Activated T-helper 2 cell treated with anti-CD3 and anti-CD28 coated beads, Interferon-gamma antibody, Interleukin-2, Interleukin-4, amounts not matched to agents 10 μg/mL and 5 μg/mL and 100 μg/mL, durations not matched to agents 14 hours and 24 hours and 36 hours (primary cell): ENCODE data around the gene CASZ1. TPM values are rescaled to one million over a fixed set of nuclear protein-coding genes. Genes with fewer than 3 reads are reported as not detected.
A peak's percentile ranks its signal among the peaks of the same experiment; 100 is the strongest.

ENCODE experiments used
- DNase-seq: peaks from one replicate; pipeline ENCODE4 v3.0.0; 2021; ENCODE audit warnings: low spot score
- H3K27ac Mint-ChIP-seq: one replicate; pipeline ENCODE4 v1.8.0; 2021; ENCODE audit warnings: mixed read lengths
- H3K27me3 Mint-ChIP-seq: one replicate; pipeline ENCODE4 v1.8.0; 2021; ENCODE audit warnings: low read depth, mixed read lengths
- H3K36me3 Mint-ChIP-seq: one replicate; pipeline ENCODE4 v1.8.0; 2021; ENCODE audit warnings: low read depth, mixed read lengths
- H3K4me1 Mint-ChIP-seq: one replicate; pipeline ENCODE4 v1.8.0; 2021; ENCODE audit warnings: low read depth, mixed read lengths
- H3K4me3 Mint-ChIP-seq: one replicate; pipeline ENCODE4 v1.8.0; 2021; ENCODE audit warnings: low read depth, mild to moderate bottlenecking, moderate library complexity, mixed read lengths
- H3K9me3 Mint-ChIP-seq: one replicate; pipeline ENCODE4 v1.8.0; 2021; ENCODE audit warnings: mixed read lengths
- intact Hi-C: fragments of 100-400 bp; cut with micrococcal nuclease; formaldehyde crosslinking; loops from one replicate; pipeline ENCODE4 v1.15.1; 2023
- total RNA-seq: library from RNA; stranded (reverse); gene quantifications from 2 replicates; pipeline ENCODE4 v1.2.3, GENCODE V29; 2022

CASZ1 gene
- total RNA-seq, 1 donor from 2014 or later, result 9.9 TPM

- H3K27me3 Mint-ChIP-seq, result peaks cover 70% of the 10 kb centered on the region
- no peaks in the 10 kb centered on the region for H3K36me3 Mint-ChIP-seq
Observed at GRCh38 chr1:10799726-10800125, 3.3 kb upstream of the CASZ1 start.

GRCh38 chr1:10795276-10796021 lies 997 bp downstream of the CASZ1 start:
- H3K27ac Mint-ChIP-seq, result no peak overlapping the region
- peak overlapping the region; percentile 75 for H3K4me3 Mint-ChIP-seq
- intact Hi-C loops, result loop anchor here (5.0 to 10.0 kb wide), 3 partner anchors 72 to 281 kb away; no protein-coding TSS in a partner anchor
- peaks cover 59% of the 10 kb centered on the region for H3K27me3 Mint-ChIP-seq
- H3K36me3 Mint-ChIP-seq, result no peaks in the 10 kb centered on the region
- H3K4me1 Mint-ChIP-seq, result peaks cover 9% of the 10 kb centered on the region
- DNase-seq, result no peak
- no peaks in the 10 kb centered on the region for H3K9me3 Mint-ChIP-seq

More at GRCh38 chr1:10799726-10800125, 3.3 kb upstream of the CASZ1 start:
- Mint-ChIP-seq H3K27ac (no peak overlapping the region), H3K4me1 (peaks cover 3% of the 10 kb centered on the region), H3K4me3 (no peak overlapping the region), H3K9me3 (no peaks in the 10 kb centered on the region)
- DNase-seq, result no peak
- intact Hi-C loops, result loop anchor here (5.0 to 10.0 kb wide), 3 partner anchors 68 to 285 kb away; no protein-coding TSS in a partner anchor

DNA sequence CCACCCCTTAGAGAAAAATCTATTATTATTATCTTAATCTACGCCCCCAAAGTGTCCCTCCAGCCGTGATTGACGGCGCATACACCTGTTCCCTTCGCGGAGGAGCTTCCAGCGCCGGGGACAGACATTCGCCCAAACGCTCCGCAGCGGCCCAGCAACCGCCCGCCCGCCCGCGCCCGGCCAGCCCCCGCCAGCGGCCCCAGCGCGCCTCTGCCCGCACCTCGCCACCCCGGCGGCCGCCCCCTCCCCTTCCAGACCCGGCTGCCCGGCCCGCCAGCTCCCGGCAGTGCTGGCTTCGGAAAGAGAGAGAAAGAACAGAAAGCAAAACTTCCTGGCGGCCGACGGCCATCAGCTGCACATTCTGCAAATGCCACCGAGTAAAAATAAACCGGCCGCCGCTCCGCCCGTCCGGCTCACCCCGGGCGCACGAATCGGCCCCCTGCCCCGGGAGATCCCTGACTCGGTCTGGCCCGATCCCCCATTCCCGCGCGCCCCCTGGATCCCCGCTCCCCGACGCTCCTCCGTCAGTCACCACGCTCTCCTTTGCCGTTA lies 1.6 kb downstream of the CASZ1 start:
- H3K4me1 Mint-ChIP-seq, result peaks cover 9% of the 10 kb centered on the region
- intact Hi-C loops, result loop anchor here (5.0 to 10.0 kb wide), 4 partner anchors 73 to 280 kb away; no protein-coding TSS in a partner anchor
- DNase-seq, result no peak
- no peak overlapping the region for H3K27ac Mint-ChIP-seq
- H3K4me3 Mint-ChIP-seq, result peak overlapping the region; percentile 75
- peaks cover 52% of the 10 kb centered on the region for H3K27me3 Mint-ChIP-seq
- H3K36me3 Mint-ChIP-seq, result no peaks in the 10 kb centered on the region
- no peaks in the 10 kb centered on the region for H3K9me3 Mint-ChIP-seq

DNA sequence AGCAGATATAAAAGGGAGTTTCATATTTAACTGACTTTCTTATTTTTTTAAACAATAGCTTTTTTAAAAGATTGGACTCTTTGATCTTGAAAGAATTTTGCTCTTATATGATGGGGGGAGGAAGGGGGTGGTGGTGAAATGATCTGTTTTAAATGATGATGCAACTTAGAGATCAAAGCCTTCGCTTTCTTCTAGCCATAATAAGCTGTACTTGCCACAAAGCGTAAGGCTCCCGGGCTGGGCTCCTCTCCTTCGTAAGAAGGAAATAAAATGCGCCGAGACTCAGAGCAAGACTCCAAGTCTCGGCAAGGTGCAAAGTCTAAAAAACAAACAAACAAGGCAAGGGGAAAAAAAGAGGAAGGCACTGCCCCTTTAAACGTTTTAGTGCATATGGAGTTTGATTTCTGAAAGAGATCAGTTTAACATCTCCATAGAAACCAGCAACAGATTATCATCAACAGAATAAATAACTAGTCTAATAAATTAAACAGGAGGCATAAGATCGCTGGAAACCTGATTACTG lies 3.3 kb downstream of the CASZ1 start:
- no peaks in the 10 kb centered on the region for H3K9me3 Mint-ChIP-seq

GRCh38 chr1:10791105-10791951 lies 5.1 kb downstream of the CASZ1 start:
- DNase-seq, result no peak
- intact Hi-C loops, result loop anchor here (5.0 to 10.0 kb wide), 3 partner anchors 99 to 277 kb away; no protein-coding TSS in a partner anchor
- H3K27me3 Mint-ChIP-seq, result peaks cover 39% of the 10 kb centered on the region
- H3K4me1 Mint-ChIP-seq, result peaks cover 9% of the 10 kb centered on the region
- H3K9me3 Mint-ChIP-seq, result no peaks in the 10 kb centered on the region
- no peak overlapping the region for H3K4me3 Mint-ChIP-seq
- H3K27ac Mint-ChIP-seq, result no peak overlapping the region
- no peaks in the 10 kb centered on the region for H3K36me3 Mint-ChIP-seq

More for the DNA sequence above, 3.3 kb downstream of the CASZ1 start:
- peak overlapping the region; percentile 31 for H3K27ac Mint-ChIP-seq
- H3K36me3 Mint-ChIP-seq, result no peaks in the 10 kb centered on the region
- peaks cover 39% of the 10 kb centered on the region for H3K27me3 Mint-ChIP-seq
- H3K4me1 Mint-ChIP-seq, result peaks cover 9% of the 10 kb centered on the region
- intact Hi-C loops, result loop anchor here (5.0 to 10.0 kb wide), 3 partner anchors 101 to 278 kb away; no protein-coding TSS in a partner anchor
- no peak for DNase-seq
- H3K4me3 Mint-ChIP-seq, result peak overlapping the region; percentile 58

- no peaks in the 10 kb centered on the region for H3K36me3 Mint-ChIP-seq
- peaks cover 38% of the 10 kb centered on the region for H3K27me3 Mint-ChIP-seq
- H3K4me3 Mint-ChIP-seq, result no peak overlapping the region
- no peaks in the 10 kb centered on the region for H3K9me3 Mint-ChIP-seq
- DNase-seq, result no peak
- intact Hi-C loops, result loop anchor here (5.0 to 10.0 kb wide), 3 partner anchors 98 to 275 kb away; no protein-coding TSS in a partner anchor
- H3K27ac Mint-ChIP-seq, result no peak overlapping the region
- peaks cover 6% of the 10 kb centered on the region for H3K4me1 Mint-ChIP-seq
Observed at GRCh38 chr1:10789803-10790702, 6.4 kb downstream of the CASZ1 start.

- Mint-ChIP-seq H3K4me3 (no peak overlapping the region), H3K4me1 (peaks cover 6% of the 10 kb centered on the region), H3K36me3 (no peaks in the 10 kb centered on the region), H3K27ac (no peak overlapping the region), H3K27me3 (peaks cover 34% of the 10 kb centered on the region), H3K9me3 (no peaks in the 10 kb centered on the region)
- no peak for DNase-seq
- intact Hi-C loops, result no loop called here
Observed at GRCh38 chr1:10789047-10789791, 7.2 kb downstream of the CASZ1 start.

- peaks cover 31% of the 10 kb centered on the region for H3K27me3 Mint-ChIP-seq
- intact Hi-C loops, result no loop called here
- no peak overlapping the region for H3K4me3 Mint-ChIP-seq
- H3K27ac Mint-ChIP-seq, result no peak overlapping the region
- H3K9me3 Mint-ChIP-seq, result no peaks in the 10 kb centered on the region
- H3K4me1 Mint-ChIP-seq, result peaks cover 4% of the 10 kb centered on the region
- DNase-seq, result no peak
- no peaks in the 10 kb centered on the region for H3K36me3 Mint-ChIP-seq
Observed at GRCh38 chr1:10788592-10789006, 7.8 kb downstream of the CASZ1 start.

GRCh38 chr1:10787286-10787685 lies 9.2 kb downstream of the CASZ1 start:
- Mint-ChIP-seq H3K4me3 (no peak overlapping the region), H3K27ac (no peak overlapping the region), H3K27me3 (peaks cover 21% of the 10 kb centered on the region), H3K4me1 (no peaks in the 10 kb centered on the region), H3K9me3 (no peaks in the 10 kb centered on the region), H3K36me3 (no peaks in the 10 kb centered on the region)
- no peak for DNase-seq
- intact Hi-C loops, result no loop called here

GRCh38 chr1:10785728-10786638 lies 10.5 kb downstream of the CASZ1 start:
- intact Hi-C loops, result no loop called here
- no peaks in the 10 kb centered on the region for H3K9me3 Mint-ChIP-seq
- H3K36me3 Mint-ChIP-seq, result no peaks in the 10 kb centered on the region
- no peak overlapping the region for H3K27ac Mint-ChIP-seq
- DNase-seq, result no peak
- no peak overlapping the region for H3K4me3 Mint-ChIP-seq
- no peaks in the 10 kb centered on the region for H3K4me1 Mint-ChIP-seq
- H3K27me3 Mint-ChIP-seq, result peaks cover 21% of the 10 kb centered on the region
